H9 (cell line): Measurements from ENCODE around the gene MOBP. TPM values are rescaled to one million over a fixed set of nuclear protein-coding genes. Genes with fewer than 3 reads are reported as not detected.

Experiments used
- DNase-seq: peaks from one replicate; pipeline ENCODE4 v3.0.0-alpha.2; 2017
- H2AFZ ChIP-seq: one replicate; pipeline ENCODE4 v1.6.1; 2013; ENCODE audit warnings: mild to moderate bottlenecking, low read length, control low read depth, moderate library complexity
- H2AK5ac ChIP-seq: 2 replicates; pipeline ENCODE4 v1.6.1; 2013; ENCODE audit warnings: low read length, control low read depth, mixed read lengths; ENCODE audit not compliant: insufficient read length
- H2BK120ac ChIP-seq: one replicate; pipeline ENCODE4 v1.6.1; 2013; ENCODE audit warnings: low read depth, mild to moderate bottlenecking, low read length, control low read depth, inconsistent platforms; ENCODE audit not compliant: poor library complexity, severe bottlenecking
- H2BK12ac ChIP-seq: 2 replicates; pipeline ENCODE4 v1.6.1; 2013; ENCODE audit warnings: low read length, control low read depth, mixed read lengths, low read depth; ENCODE audit not compliant: insufficient read length
- H2BK15ac ChIP-seq: 2 replicates; pipeline ENCODE4 v1.6.1; 2013; ENCODE audit warnings: low read depth, low read length, control low read depth
- H2BK20ac ChIP-seq: one replicate; pipeline ENCODE4 v1.6.1; 2013; ENCODE audit warnings: low read depth, mild to moderate bottlenecking, low read length, control low read depth, inconsistent platforms; ENCODE audit not compliant: poor library complexity, severe bottlenecking
- H2BK5ac ChIP-seq: 2 replicates; pipeline ENCODE4 v1.6.1; 2013; ENCODE audit warnings: low read length, control low read depth, mixed read lengths; ENCODE audit not compliant: insufficient read length
- H3K14ac ChIP-seq: 2 replicates; pipeline ENCODE4 v1.6.1; 2013; ENCODE audit warnings: low read length, control low read depth; ENCODE audit not compliant: insufficient read depth
- H3K18ac ChIP-seq: 2 replicates; pipeline ENCODE4 v1.6.1; 2013; ENCODE audit warnings: low read depth, mild to moderate bottlenecking, mixed read lengths, low read length, control low read depth; ENCODE audit not compliant: insufficient read length
- H3K23ac ChIP-seq: 2 replicates; pipeline ENCODE4 v1.6.1; 2013; ENCODE audit warnings: low read length, control low read depth, mixed read lengths, low read depth; ENCODE audit not compliant: insufficient read length
- H3K23me2 ChIP-seq: 2 replicates; pipeline ENCODE4 v1.6.1; 2013; ENCODE audit warnings: low read depth, mild to moderate bottlenecking, mixed read lengths, low read length, control low read depth; ENCODE audit not compliant: insufficient read length, poor library complexity, severe bottlenecking
- H3K27ac ChIP-seq: 2 replicates; pipeline ENCODE4 v1.5.1; 2013; ENCODE audit warnings: low read length, control low read depth, mixed read lengths, low read depth; ENCODE audit not compliant: insufficient read length
- H3K27me3 ChIP-seq: 2 replicates; pipeline ENCODE4 v1.6.1; 2013; ENCODE audit warnings: low read length, control low read depth, inconsistent platforms; ENCODE audit not compliant: insufficient read depth
- H3K4ac ChIP-seq: 2 replicates; pipeline ENCODE4 v1.6.1; 2013; ENCODE audit warnings: low read depth, mild to moderate bottlenecking, control low read depth, inconsistent platforms, low read length, moderate library complexity
- H3K4me1 ChIP-seq: 2 replicates; pipeline ENCODE4 v1.6.1; 2013; ENCODE audit warnings: low read length, control low read depth, inconsistent platforms; ENCODE audit not compliant: insufficient read depth
- H3K4me2 ChIP-seq: 2 replicates; pipeline ENCODE4 v1.6.1; 2013; ENCODE audit warnings: low read length, control low read depth, mixed read lengths; ENCODE audit not compliant: insufficient read length, insufficient read depth
- H3K56ac ChIP-seq: 2 replicates; pipeline ENCODE4 v1.6.1; 2013; ENCODE audit warnings: low read depth, mild to moderate bottlenecking, mixed read lengths, low read length, control low read depth; ENCODE audit not compliant: insufficient read length
- H3K79me1 ChIP-seq: 2 replicates; pipeline ENCODE4 v1.6.1; 2013; ENCODE audit warnings: low read depth, mild to moderate bottlenecking, moderate library complexity, low read length, control low read depth, inconsistent platforms; ENCODE audit not compliant: insufficient read depth, poor library complexity, severe bottlenecking
- H3K79me2 ChIP-seq: 2 replicates; pipeline ENCODE4 v1.6.1; 2013; ENCODE audit warnings: low read length, control low read depth, inconsistent platforms; ENCODE audit not compliant: insufficient read depth
- H3K9ac ChIP-seq: 2 replicates; pipeline ENCODE4 v1.6.1; 2013; ENCODE audit warnings: low read length, control low read depth, mixed read lengths; ENCODE audit not compliant: insufficient read length; ENCODE audit errors: extremely low read depth
- H3K9me3 ChIP-seq: one replicate; pipeline ENCODE4 v1.6.1; 2013; ENCODE audit warnings: low read depth, low read length, inconsistent platforms; ENCODE audit not compliant: control insufficient read depth
- H3T11ph ChIP-seq: one replicate; pipeline ENCODE4 v1.6.1; 2013; ENCODE audit warnings: mild to moderate bottlenecking, low read length, control low read depth, inconsistent platforms
- H4K20me1 ChIP-seq: one replicate; pipeline ENCODE4 v1.6.1; 2013; ENCODE audit not compliant: control insufficient read depth, insufficient read length, insufficient read depth
- H4K5ac ChIP-seq: 2 replicates; pipeline ENCODE4 v1.6.1; 2013; ENCODE audit warnings: low read depth, mild to moderate bottlenecking, mixed read lengths, low read length, control low read depth; ENCODE audit not compliant: insufficient read length
- H4K8ac ChIP-seq: replicated peaks from 2 replicates; pipeline ENCODE4 v1.6.1; 2013; ENCODE audit warnings: low read length, control low read depth, mixed read lengths, low read depth; ENCODE audit not compliant: insufficient read length
- H4K91ac ChIP-seq: 2 replicates; pipeline ENCODE4 v1.6.1; 2013; ENCODE audit warnings: low read depth, mild to moderate bottlenecking, moderate library complexity, mixed read lengths, low read length, control low read depth; ENCODE audit not compliant: insufficient read length
- H3K27ac Mint-ChIP-seq, 3 experiments: 2 replicates in 2 of 3; 3 replicates in 1 of 3; pipeline ENCODE4 v1.8.0; 2020 to 2021; ENCODE audit warnings: mixed read lengths in 3 of 3, mild to moderate bottlenecking in 1 of 3, moderate library complexity in 1 of 3
- H3K27me3 Mint-ChIP-seq: 2 replicates; pipeline ENCODE4 v1.8.0; 2021; ENCODE audit warnings: low read depth, mild to moderate bottlenecking, moderate library complexity, mixed read lengths
- H3K36me3 Mint-ChIP-seq, 3 experiments: 2 replicates in 2 of 3; 3 replicates in 1 of 3; pipeline ENCODE4 v1.8.0; 2020 to 2021; ENCODE audit warnings: low read depth in 3 of 3, mixed read lengths in 3 of 3; ENCODE audit not compliant: insufficient read depth in 1 of 3
- H3K4me1 Mint-ChIP-seq, 2 experiments: 2 replicates each; pipeline ENCODE4 v1.8.0; 2020; ENCODE audit warnings: mixed read lengths in 2 of 2
- H3K4me3 Mint-ChIP-seq, 2 experiments: 2 replicates in 1 of 2; 3 replicates in 1 of 2; pipeline ENCODE4 v1.8.0; 2020 to 2021; ENCODE audit warnings: mild to moderate bottlenecking in 2 of 2, mixed read lengths in 2 of 2, moderate library complexity in 1 of 2
- H3K9me3 Mint-ChIP-seq, 2 experiments: 2 replicates in 1 of 2; 3 replicates in 1 of 2; pipeline ENCODE4 v1.8.0; 2020; ENCODE audit warnings: mild to moderate bottlenecking in 2 of 2, mixed read lengths in 2 of 2, moderate library complexity in 1 of 2
- CTCF ChIP-seq: fragments of 200-600 bp; sonication (generic); conservative IDR thresholded peaks from 3 replicates; pipeline ENCODE4 v1.8.0; 2021; ENCODE audit warnings: antibody characterized with exemption, mild to moderate bottlenecking
- WGBS: extraction: QIAGEN DNeasy Blood & Tissue Kit; methylation state at CpG from one replicate; pipeline ENCODE4 v1.1.7; 2013; ENCODE audit warnings: missing lambda C conversion rate, low lambda C conversion rate, mixed read lengths; ENCODE audit not compliant: insufficient read length; ENCODE audit errors: extremely low coverage; 5-methylcytosine and 5-hydroxymethylcytosine counted together
- total RNA-seq: library from RNA; stranded (reverse); gene quantifications from 2 replicates; pipeline ENCODE4 v1.2.1, GENCODE V29; 2021

The MOBP gene
- total RNA-seq, 1 experiment from 2014 or later, result not detected

- H3K23ac ChIP-seq, result no peak overlapping the region
- no peak overlapping the region for H2AFZ ChIP-seq
- Mint-ChIP-seq H3K27ac (no peak overlapping the region), H3K4me3 (no peak overlapping the region), H3K27me3 (peaks cover 14% of the 10 kb centered on the region), H3K9me3 (no peaks in the 10 kb centered on the region; a peak in 1 of 5 replicates), H3K36me3 (no peaks in the 10 kb centered on the region; a peak in 1 of 7 replicates), H3K4me1 (no peaks in the 10 kb centered on the region)
- H2BK120ac ChIP-seq, result no peak overlapping the region
- no peak overlapping the region for H3K18ac ChIP-seq
- WGBS, result no CpG with 5 or more reads among the region's 12 CpGs
- H3K23me2 ChIP-seq, result no peaks in the 10 kb centered on the region
- H3K9ac ChIP-seq, result no peak overlapping the region
- no peak overlapping the region for H2BK15ac ChIP-seq
- H2BK12ac ChIP-seq, result no peak overlapping the region
- DNase-seq, result no peak
- no peak for TF ChIP-seq CTCF
- no peak overlapping the region for H4K91ac ChIP-seq
- no peak overlapping the region for H3K56ac ChIP-seq
- no peaks in the 10 kb centered on the region for H4K20me1 ChIP-seq
- no peaks in the 10 kb centered on the region for H3K79me1 ChIP-seq
- H3K27ac ChIP-seq, result no peak overlapping the region
- peaks cover 13% of the 10 kb centered on the region for H3K27me3 ChIP-seq
- no peak overlapping the region for H3K4me2 ChIP-seq
- H2BK20ac ChIP-seq, result no peak overlapping the region
- H4K5ac ChIP-seq, result no peak overlapping the region
- H4K8ac ChIP-seq, result no peak overlapping the region
- H3K79me2 ChIP-seq, result no peaks in the 10 kb centered on the region
- H2BK5ac ChIP-seq, result no peak overlapping the region
- H3K14ac ChIP-seq, result no peak overlapping the region
- H3K4me1 ChIP-seq, result peaks cover 8% of the 10 kb centered on the region
- no peak overlapping the region for H2AK5ac ChIP-seq
- no peak overlapping the region for H3T11ph ChIP-seq
- no peaks in the 10 kb centered on the region for H3K9me3 ChIP-seq
- H3K4ac ChIP-seq, result no peak overlapping the region
These were observed 38.6 kb downstream of the MOBP start for GRCh38 chr3:39505866-39506742.
